Liver (tissue), 3 donors: ENCODE results near the gene NBPF4.
"Not testable (repeated sequence)": the region's sequence is repeated elsewhere in the genome, so short reads cannot be mapped to it uniquely, and the experiment has no call there.

ENCODE experiments used
- EGR1 ChIP-seq, 2 donors: IDR thresholded peaks; 2 replicates each; pipeline ENCODE4 v1.6.1; 2016 to 2018; ENCODE audit warnings: antibody characterized with exemption in 2 of 2, low read depth in 2 of 2
- FOXA1 ChIP-seq: IDR thresholded peaks from 2 replicates; pipeline ENCODE4 v1.6.1; 2016; ENCODE audit warnings: antibody characterized with exemption
- HNF4A ChIP-seq, 2 donors: conservative IDR thresholded peaks; 2 replicates each; pipeline ENCODE4 v1.6.1; 2016; ENCODE audit warnings: antibody characterized with exemption in 2 of 2, mild to moderate bottlenecking in 2 of 2
- MAX ChIP-seq: IDR thresholded peaks from 2 replicates; pipeline ENCODE4 v1.6.1; 2016; ENCODE audit warnings: antibody characterized with exemption
- RAD21 ChIP-seq, 2 donors: IDR thresholded peaks; 2 replicates each; pipeline ENCODE4 v1.6.1; 2016; ENCODE audit warnings: antibody characterized with exemption in 2 of 2, mild to moderate bottlenecking in 2 of 2
- REST ChIP-seq: IDR thresholded peaks from 2 replicates; pipeline ENCODE4 v1.6.1; 2016; ENCODE audit warnings: antibody characterized with exemption, mild to moderate bottlenecking
- TAF1 ChIP-seq: conservative IDR thresholded peaks from 2 replicates; pipeline ENCODE4 v1.6.1; 2016; ENCODE audit warnings: antibody characterized with exemption, mild to moderate bottlenecking
- YY1 ChIP-seq: IDR thresholded peaks from 2 replicates; pipeline ENCODE4 v1.6.1; 2016; ENCODE audit warnings: antibody characterized with exemption, mild to moderate bottlenecking
- ZBTB33 ChIP-seq: IDR thresholded peaks from 2 replicates; pipeline ENCODE4 v1.6.1; 2016; ENCODE audit warnings: antibody characterized with exemption
- TF ChIP-seq, protein P1 (sequence below): fragments of 150-350 bp; IDR thresholded peaks from 2 replicates; pipeline ENCODE4 v1.5.1; 2017; ENCODE audit warnings: improper control_type of control experiment, low read depth, low read length; ENCODE audit not compliant: missing input control
- donor health status: healthy.
- donor health status: healthy.

DNA sequence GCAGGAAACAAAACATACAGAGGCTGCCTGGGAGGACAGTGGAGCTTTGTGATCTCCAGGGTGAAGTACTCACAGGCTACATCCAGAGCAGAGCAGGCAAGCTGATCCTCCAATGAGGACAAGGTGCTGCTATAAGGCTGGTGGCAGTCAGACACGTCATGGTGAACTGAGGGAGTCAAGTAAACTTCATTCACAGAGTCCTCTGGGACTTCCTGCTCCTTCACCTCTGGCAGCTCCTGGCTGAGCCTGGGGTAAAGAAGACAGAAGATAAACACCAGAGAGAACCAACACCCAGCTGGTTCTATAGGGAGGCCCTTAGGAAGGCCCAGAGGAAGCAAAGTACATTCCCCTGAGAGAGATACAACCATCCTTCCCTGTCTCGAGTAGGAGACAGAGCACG lies 11.7 kb downstream of the NBPF4 start:
- TF ChIP-seq, protein P1, sequence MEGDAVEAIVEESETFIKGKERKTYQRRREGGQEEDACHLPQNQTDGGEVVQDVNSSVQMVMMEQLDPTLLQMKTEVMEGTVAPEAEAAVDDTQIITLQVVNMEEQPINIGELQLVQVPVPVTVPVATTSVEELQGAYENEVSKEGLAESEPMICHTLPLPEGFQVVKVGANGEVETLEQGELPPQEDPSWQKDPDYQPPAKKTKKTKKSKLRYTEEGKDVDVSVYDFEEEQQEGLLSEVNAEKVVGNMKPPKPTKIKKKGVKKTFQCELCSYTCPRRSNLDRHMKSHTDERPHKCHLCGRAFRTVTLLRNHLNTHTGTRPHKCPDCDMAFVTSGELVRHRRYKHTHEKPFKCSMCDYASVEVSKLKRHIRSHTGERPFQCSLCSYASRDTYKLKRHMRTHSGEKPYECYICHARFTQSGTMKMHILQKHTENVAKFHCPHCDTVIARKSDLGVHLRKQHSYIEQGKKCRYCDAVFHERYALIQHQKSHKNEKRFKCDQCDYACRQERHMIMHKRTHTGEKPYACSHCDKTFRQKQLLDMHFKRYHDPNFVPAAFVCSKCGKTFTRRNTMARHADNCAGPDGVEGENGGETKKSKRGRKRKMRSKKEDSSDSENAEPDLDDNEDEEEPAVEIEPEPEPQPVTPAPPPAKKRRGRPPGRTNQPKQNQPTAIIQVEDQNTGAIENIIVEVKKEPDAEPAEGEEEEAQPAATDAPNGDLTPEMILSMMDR, result not testable (repeated sequence)
- not testable (repeated sequence) for TF ChIP-seq REST; ZBTB33; RAD21 (IDR thresholded peaks at IDR 0.05); HNF4A (conservative IDR thresholded peaks at IDR 0.05); YY1; EGR1 (IDR thresholded peaks at IDR 0.05; ENCODE audit: low read depth in 2 of 2); MAX; TAF1; FOXA1
